ACC112 (cell line): ENCODE results near the gene GRAMD4.

Source experiments
- H2AFZ ChIP-seq: fragments of 200-600 bp; sonication (generic); one replicate; pipeline ENCODE4 v1.6.0; 2017; ENCODE audit warnings: antibody characterized with exemption, low read length; ENCODE audit not compliant: unreplicated experiment
- H3K27ac ChIP-seq: fragments of 200-600 bp; sonication (generic); 2 replicates; pipeline ENCODE4 v1.5.1; 2014; ENCODE audit warnings: low read depth, mild to moderate bottlenecking, antibody characterized with exemption, low read length, moderate library complexity
- H3K27me3 ChIP-seq: fragments of 200-600 bp; sonication (generic); 2 replicates; pipeline ENCODE4 v1.6.1; 2014; ENCODE audit warnings: mild to moderate bottlenecking, antibody characterized with exemption, low read length, moderate library complexity, mixed read lengths; ENCODE audit not compliant: insufficient read depth
- H3K36me3 ChIP-seq: fragments of 200-600 bp; sonication (generic); 2 replicates; pipeline ENCODE4 v1.6.1; 2016; ENCODE audit warnings: mild to moderate bottlenecking, antibody characterized with exemption, low read length, moderate library complexity, mixed read lengths; ENCODE audit not compliant: insufficient read depth
- H3K4me1 ChIP-seq: fragments of 200-600 bp; sonication (generic); one replicate; pipeline ENCODE4 v1.6.1; 2016; ENCODE audit warnings: low read length, mixed read lengths; ENCODE audit not compliant: insufficient read depth, unreplicated experiment, control insufficient read depth
- H3K4me3 ChIP-seq: fragments of 200-600 bp; sonication (generic); 2 replicates; pipeline ENCODE4 v1.5.1; 2014; ENCODE audit warnings: mild to moderate bottlenecking, low read depth, low read length
- H3K79me2 ChIP-seq: fragments of 200-600 bp; sonication (generic); one replicate; pipeline ENCODE4 v1.6.0; 2016; ENCODE audit warnings: low read length; ENCODE audit not compliant: control insufficient read depth, unreplicated experiment, insufficient read depth

GRAMD4 gene

GRCh38 chr22:46699091-46699490 lies 78.9 kb downstream of the GRAMD4 start:
- no peaks in the 10 kb centered on the region for H3K79me2 ChIP-seq
- no peaks in the 10 kb centered on the region for H3K27me3 ChIP-seq
- H3K36me3 ChIP-seq, result no peaks in the 10 kb centered on the region
- H3K4me1 ChIP-seq, result no peaks in the 10 kb centered on the region
- H3K4me3 ChIP-seq, result no peak overlapping the region
- H3K27ac ChIP-seq, result no peak overlapping the region
- H2AFZ ChIP-seq, result no peak overlapping the region

GRCh38 chr22:46701262-46701661 lies 81.1 kb downstream of the GRAMD4 start:
- Histone ChIP-seq H3K27ac (no peak overlapping the region), H3K36me3 (no peaks in the 10 kb centered on the region), H3K27me3 (no peaks in the 10 kb centered on the region), H2AFZ (no peak overlapping the region), H3K4me3 (no peak overlapping the region), H3K4me1 (no peaks in the 10 kb centered on the region), H3K79me2 (no peaks in the 10 kb centered on the region)

- H3K27me3 ChIP-seq, result no peaks in the 10 kb centered on the region
- H3K36me3 ChIP-seq, result no peaks in the 10 kb centered on the region
Observed at GRCh38 chr22:46703171-46703995, 83.2 kb downstream of the GRAMD4 start.

GRCh38 chr22:46703996-46704370 lies 83.8 kb downstream of the GRAMD4 start:
- H3K4me1 ChIP-seq, result no peaks in the 10 kb centered on the region
- no peak overlapping the region for H2AFZ ChIP-seq
- H3K4me3 ChIP-seq, result no peak overlapping the region
- no peaks in the 10 kb centered on the region for H3K27me3 ChIP-seq
- H3K27ac ChIP-seq, result no peak overlapping the region
- H3K36me3 ChIP-seq, result no peaks in the 10 kb centered on the region
- no peaks in the 10 kb centered on the region for H3K79me2 ChIP-seq

More at GRCh38 chr22:46703171-46703995, 83.2 kb downstream of the GRAMD4 start:
- H3K79me2 ChIP-seq, result no peaks in the 10 kb centered on the region
- no peak overlapping the region for H3K27ac ChIP-seq
- no peak overlapping the region for H2AFZ ChIP-seq
- H3K4me3 ChIP-seq, result no peak overlapping the region
- no peaks in the 10 kb centered on the region for H3K4me1 ChIP-seq

GRCh38 chr22:46706060-46706459 lies 85.9 kb downstream of the GRAMD4 start:
- H3K36me3 ChIP-seq, result no peaks in the 10 kb centered on the region
- H2AFZ ChIP-seq, result no peak overlapping the region
- no peak overlapping the region for H3K27ac ChIP-seq
- H3K4me1 ChIP-seq, result no peaks in the 10 kb centered on the region
- H3K27me3 ChIP-seq, result no peaks in the 10 kb centered on the region
- no peak overlapping the region for H3K4me3 ChIP-seq
- H3K79me2 ChIP-seq, result no peaks in the 10 kb centered on the region

- H3K4me3 ChIP-seq, result no peak overlapping the region
- no peaks in the 10 kb centered on the region for H3K36me3 ChIP-seq
- no peaks in the 10 kb centered on the region for H3K79me2 ChIP-seq
- H3K27ac ChIP-seq, result no peak overlapping the region
- no peaks in the 10 kb centered on the region for H3K4me1 ChIP-seq
- no peaks in the 10 kb centered on the region for H3K27me3 ChIP-seq
- no peak overlapping the region for H2AFZ ChIP-seq
Observed at GRCh38 chr22:46707305-46707704, 87.1 kb downstream of the GRAMD4 start.

- Histone ChIP-seq H3K4me3 (no peak overlapping the region), H3K36me3 (no peaks in the 10 kb centered on the region), H3K79me2 (no peaks in the 10 kb centered on the region), H2AFZ (no peak overlapping the region), H3K27me3 (no peaks in the 10 kb centered on the region), H3K27ac (no peak overlapping the region), H3K4me1 (no peaks in the 10 kb centered on the region)
Observed at GRCh38 chr22:46707827-46708570, 87.8 kb downstream of the GRAMD4 start.

- Histone ChIP-seq H3K79me2 (no peaks in the 10 kb centered on the region), H3K4me1 (no peaks in the 10 kb centered on the region), H3K27ac (no peak overlapping the region), H2AFZ (no peak overlapping the region), H3K4me3 (no peak overlapping the region), H3K36me3 (no peaks in the 10 kb centered on the region), H3K27me3 (no peaks in the 10 kb centered on the region)
Observed at GRCh38 chr22:46708766-46709330, 88.7 kb downstream of the GRAMD4 start.

- Histone ChIP-seq H3K27me3 (no peaks in the 10 kb centered on the region), H3K79me2 (no peaks in the 10 kb centered on the region), H3K36me3 (no peaks in the 10 kb centered on the region), H2AFZ (no peak overlapping the region), H3K4me3 (no peak overlapping the region), H3K4me1 (no peaks in the 10 kb centered on the region), H3K27ac (no peak overlapping the region)
Observed at GRCh38 chr22:46710806-46711205, 90.6 kb downstream of the GRAMD4 start.

GRCh38 chr22:46712288-46712687 lies 92.1 kb downstream of the GRAMD4 start:
- no peak overlapping the region for H2AFZ ChIP-seq

More at GRCh38 chr22:46712288-46712687, 92.1 kb downstream of the GRAMD4 start:
- Histone ChIP-seq H3K79me2 (no peaks in the 10 kb centered on the region), H3K27me3 (no peaks in the 10 kb centered on the region), H3K27ac (no peak overlapping the region), H3K36me3 (no peaks in the 10 kb centered on the region), H3K4me3 (no peak overlapping the region), H3K4me1 (no peaks in the 10 kb centered on the region)
